ENCODE results near the gene PABPN1. TPM values are rescaled to one million over a fixed set of nuclear protein-coding genes. Genes with fewer than 3 reads are reported as not detected.

The PABPN1 gene
- total and polyA plus RNA-seq, 4 donors: 40.9 to 59.6 (median 48.0) TPM

- Histone ChIP-seq H3K27ac (ENCODE audit: low read depth in 1 of 2, low read length in 2 of 2) (no peak within 1 kb of the TSS), H3K27me3 (ENCODE audit: control insufficient read depth in 4 of 4, insufficient read depth in 4 of 4, low read length in 3 of 4) (peaks cover 0 to 11% (median 2%) of the 10 kb centered on the region in 4 donors), H3K4me3 (ENCODE audit: low read depth in 1 of 3, low read length in 3 of 3) (peak within 1 kb of the TSS in 2 of 3 donors; percentile 31 to 55), H3K4me1 (ENCODE audit: control insufficient read depth in 4 of 4, insufficient read depth in 4 of 4, low read length in 3 of 4) (peaks cover 4 to 11% (median 8%) of the 10 kb centered on the region in 4 donors), H3K9me3 (ENCODE audit: control insufficient read depth in 4 of 4, low read length in 3 of 4) (no peaks in the 10 kb centered on the region), H3K9ac (ENCODE audit: low read depth in 1 of 2, low read length in 2 of 2) (no peak within 1 kb of the TSS), H3K36me3 (ENCODE audit: control insufficient read depth in 4 of 4, insufficient read depth in 3 of 4, low read depth in 1 of 4, low read length in 3 of 4) (no peaks in the 10 kb centered on the region)
- TF ChIP-seq RAD21 (IDR thresholded peaks at IDR 0.05) (peak in 1 of 2 donors; percentile 6), HNF4A (conservative IDR thresholded peaks at IDR 0.05) (no peak), ATF3 (IDR thresholded peaks at IDR 0.05) (no peak), SP1 (IDR thresholded peaks at IDR 0.05) (no peak), GABPA (IDR thresholded peaks at IDR 0.05 in 1 of 2, conservative IDR thresholded peaks at IDR 0.05 in 1 of 2) (no peak)
- DNase-seq (ENCODE audit: low spot score): peak; percentile 55
- WGBS: 4% methylated on average over 42 of the region's 42 CpGs
These were observed 31.5 kb downstream of the PABPN1 start, which contains the start of gene SLC22A17 for GRCh38 chr14:23352506-23353432. TSS of gene SLC22A17 (minus strand) at chr14:23352887.

GRCh38 chr14:23353433-23353780 is 32.1 kb downstream of the PABPN1 start:
- Histone ChIP-seq H3K27me3 (ENCODE audit: control insufficient read depth in 4 of 4, insufficient read depth in 4 of 4, low read length in 3 of 4) (peaks cover 0 to 11% (median 2%) of the 10 kb centered on the region in 4 donors), H3K27ac (ENCODE audit: low read depth in 1 of 2, low read length in 2 of 2) (no peak overlapping the region), H3K4me3 (ENCODE audit: low read depth in 1 of 3, low read length in 3 of 3) (no peak overlapping the region), H3K36me3 (ENCODE audit: control insufficient read depth in 4 of 4, insufficient read depth in 3 of 4, low read depth in 1 of 4, low read length in 3 of 4) (no peaks in the 10 kb centered on the region), H3K9me3 (ENCODE audit: control insufficient read depth in 4 of 4, low read length in 3 of 4) (no peaks in the 10 kb centered on the region), H3K9ac (ENCODE audit: low read depth in 1 of 2, low read length in 2 of 2) (no peak overlapping the region), H3K4me1 (ENCODE audit: control insufficient read depth in 4 of 4, insufficient read depth in 4 of 4, low read length in 3 of 4) (peaks cover 4 to 11% (median 8%) of the 10 kb centered on the region in 4 donors)
- TF ChIP-seq FOXA2 (IDR thresholded peaks at IDR 0.05): no peak
- TF ChIP-seq RXRA (IDR thresholded peaks at IDR 0.05): no peak
- TF ChIP-seq MAX (IDR thresholded peaks at IDR 0.05): no peak
- TF ChIP-seq RAD21 (IDR thresholded peaks at IDR 0.05): no peak
- TF ChIP-seq NR2F2 (IDR thresholded peaks at IDR 0.05): no peak
- TF ChIP-seq GABPA (IDR thresholded peaks at IDR 0.05 in 1 of 2, conservative IDR thresholded peaks at IDR 0.05 in 1 of 2): no peak
- no peak for TF ChIP-seq YY1 (IDR thresholded peaks at IDR 0.05)
- no peak for TF ChIP-seq ATF3 (IDR thresholded peaks at IDR 0.05)
- no peak for TF ChIP-seq TAF1 (conservative IDR thresholded peaks at IDR 0.05)
- TF ChIP-seq JUND (IDR thresholded peaks at IDR 0.05): no peak
- TF ChIP-seq SP1 (IDR thresholded peaks at IDR 0.05): no peak
- no peak for TF ChIP-seq EGR1 (IDR thresholded peaks at IDR 0.05; ENCODE audit: low read depth in 2 of 2)
- TF ChIP-seq CTCF (IDR thresholded peaks at IDR 0.05; ENCODE audit: low read depth, low read length, missing input control): no peak
- no peak for TF ChIP-seq HNF4A (conservative IDR thresholded peaks at IDR 0.05)
- no peak for TF ChIP-seq FOXA1 (IDR thresholded peaks at IDR 0.05)
- DNase-seq (ENCODE audit: low spot score): no peak
- WGBS: 75% methylated on average over 5 of the region's 5 CpGs
